Measurements from ENCODE around the gene ABCC3. TPM values are rescaled to one million over a fixed set of nuclear protein-coding genes. Genes with fewer than 3 reads are reported as not detected.

ABCC3 gene
- total RNA-seq, 3 donors from 2014 or later, result 6.1 to 122 (median 81.0) TPM

DNA sequence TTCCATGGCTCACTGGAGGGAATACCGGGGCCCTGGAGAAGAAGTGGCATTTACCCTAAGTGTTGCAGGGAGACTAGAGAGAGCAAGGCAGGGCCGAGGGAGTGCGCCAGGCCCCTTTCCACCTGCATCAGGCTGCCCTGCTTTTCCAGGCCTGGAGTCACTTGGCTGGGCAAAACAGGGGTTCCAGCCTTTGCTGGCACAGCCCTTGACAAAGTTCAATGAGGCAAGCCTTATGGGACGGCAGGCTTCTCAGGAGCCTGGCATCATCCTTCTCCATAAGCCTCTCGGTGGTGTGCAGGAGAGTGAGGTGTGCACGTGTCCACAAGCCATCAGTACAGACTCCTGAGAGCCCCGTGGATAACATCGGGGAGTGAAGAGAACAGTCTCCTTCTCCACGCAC is 47.1 kb upstream of the ABCC3 start:
- no peak overlapping the region for H3K4me3 ChIP-seq
- no peak overlapping the region for H3K27ac ChIP-seq
- TF ChIP-seq, protein P1, sequence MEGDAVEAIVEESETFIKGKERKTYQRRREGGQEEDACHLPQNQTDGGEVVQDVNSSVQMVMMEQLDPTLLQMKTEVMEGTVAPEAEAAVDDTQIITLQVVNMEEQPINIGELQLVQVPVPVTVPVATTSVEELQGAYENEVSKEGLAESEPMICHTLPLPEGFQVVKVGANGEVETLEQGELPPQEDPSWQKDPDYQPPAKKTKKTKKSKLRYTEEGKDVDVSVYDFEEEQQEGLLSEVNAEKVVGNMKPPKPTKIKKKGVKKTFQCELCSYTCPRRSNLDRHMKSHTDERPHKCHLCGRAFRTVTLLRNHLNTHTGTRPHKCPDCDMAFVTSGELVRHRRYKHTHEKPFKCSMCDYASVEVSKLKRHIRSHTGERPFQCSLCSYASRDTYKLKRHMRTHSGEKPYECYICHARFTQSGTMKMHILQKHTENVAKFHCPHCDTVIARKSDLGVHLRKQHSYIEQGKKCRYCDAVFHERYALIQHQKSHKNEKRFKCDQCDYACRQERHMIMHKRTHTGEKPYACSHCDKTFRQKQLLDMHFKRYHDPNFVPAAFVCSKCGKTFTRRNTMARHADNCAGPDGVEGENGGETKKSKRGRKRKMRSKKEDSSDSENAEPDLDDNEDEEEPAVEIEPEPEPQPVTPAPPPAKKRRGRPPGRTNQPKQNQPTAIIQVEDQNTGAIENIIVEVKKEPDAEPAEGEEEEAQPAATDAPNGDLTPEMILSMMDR (IDR thresholded peaks at IDR 0.05), result no peak
- TF ChIP-seq POLR2AphosphoS5 (IDR thresholded peaks at IDR 0.05) (no peak), POLR2A (IDR thresholded peaks at IDR 0.05) (no peak)
- DNase-seq (ENCODE audit: low spot score in 2 of 2), result no peak
- no peaks in the 10 kb centered on the region for H3K9me3 ChIP-seq
- no peaks in the 10 kb centered on the region for H3K36me3 ChIP-seq
- no peaks in the 10 kb centered on the region for H3K4me1 ChIP-seq
- no peaks in the 10 kb centered on the region for H3K27me3 ChIP-seq
- intact Hi-C loops (cut with DNase I; ENCODE audit: low total_unique reads), result no loop called here

DNA sequence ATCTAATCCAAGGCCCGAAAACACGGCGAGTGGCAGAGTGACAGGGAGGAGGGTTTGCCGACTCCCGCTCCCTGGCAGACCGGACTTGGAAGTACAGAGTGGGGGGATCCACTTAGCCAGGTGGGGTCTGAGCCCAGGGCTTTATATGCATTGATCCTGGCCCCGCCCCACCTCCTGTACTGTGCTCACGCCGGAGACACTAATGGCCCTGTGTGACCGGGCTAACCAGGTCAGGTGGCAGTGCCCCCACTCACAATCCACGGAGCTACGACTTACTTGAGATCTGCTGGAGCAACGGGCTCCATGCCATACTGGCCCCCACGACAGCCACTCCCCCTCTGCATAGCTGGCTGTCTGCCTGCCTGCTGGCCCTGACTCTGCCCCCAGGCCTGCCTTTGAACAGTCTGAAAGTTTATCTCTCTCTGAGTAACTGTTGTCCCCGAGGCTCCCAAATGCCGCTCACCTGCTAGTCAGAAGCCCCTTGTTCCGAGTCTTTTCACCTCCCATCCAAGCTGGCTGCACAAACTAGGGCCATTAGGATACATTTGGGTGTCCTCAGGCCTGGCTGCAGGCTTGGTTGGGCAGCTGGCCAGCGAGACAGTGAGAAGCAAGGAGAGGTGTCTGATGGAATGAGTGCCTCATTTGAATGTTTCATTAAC is 46.2 kb upstream of the ABCC3 start:
- no peak for DNase-seq (ENCODE audit: low spot score in 2 of 2)
- Histone ChIP-seq H3K4me1 (no peaks in the 10 kb centered on the region), H3K36me3 (no peaks in the 10 kb centered on the region), H3K27me3 (no peaks in the 10 kb centered on the region), H3K27ac (peak overlapping the region in 1 of 2 donors; percentile 50), H3K9me3 (no peaks in the 10 kb centered on the region), H3K4me3 (no peak overlapping the region)
- intact Hi-C loops (cut with DNase I; ENCODE audit: low total_unique reads), result no loop called here
- TF ChIP-seq, protein P1 (IDR thresholded peaks at IDR 0.05), result no peak
- no peak for TF ChIP-seq POLR2AphosphoS5 (IDR thresholded peaks at IDR 0.05)
- no peak for TF ChIP-seq POLR2A (IDR thresholded peaks at IDR 0.05)

DNA sequence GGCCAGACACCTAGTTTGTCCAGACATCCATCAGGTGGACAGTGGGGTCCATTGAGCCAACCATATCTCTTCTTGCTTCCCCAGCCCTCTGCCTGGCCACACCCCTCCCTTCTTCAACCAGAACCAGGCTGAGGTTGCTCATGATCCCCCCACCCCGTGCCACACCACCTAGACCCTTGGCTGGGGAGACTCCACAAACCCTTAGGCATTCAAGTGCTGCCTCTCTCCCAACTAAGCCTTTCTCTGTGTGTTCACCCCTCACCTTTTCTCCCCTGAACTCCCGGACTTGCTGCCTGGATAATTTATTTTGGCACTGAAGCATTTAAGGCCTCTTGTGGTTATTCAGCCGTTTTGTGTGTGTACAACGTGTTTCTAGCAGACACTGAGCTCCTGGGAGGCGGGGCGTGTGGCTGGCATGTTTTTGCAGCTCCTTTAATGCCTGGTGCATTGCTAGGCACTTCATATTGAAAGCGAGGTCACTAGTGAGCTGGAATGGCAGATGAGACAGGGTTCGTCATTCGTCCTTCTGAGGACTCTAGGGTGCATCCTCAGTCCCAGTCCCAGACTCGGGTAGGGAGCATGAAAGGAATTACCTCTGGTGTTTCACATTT is 45.5 kb upstream of the ABCC3 start:
- TF ChIP-seq POLR2AphosphoS5 (IDR thresholded peaks at IDR 0.05) (no peak), POLR2A (IDR thresholded peaks at IDR 0.05) (no peak)
- TF ChIP-seq, protein P1 (IDR thresholded peaks at IDR 0.05), result no peak
- no peaks in the 10 kb centered on the region for H3K9me3 ChIP-seq
- H3K4me1 ChIP-seq, result no peaks in the 10 kb centered on the region
- intact Hi-C loops (cut with DNase I; ENCODE audit: low total_unique reads), result no loop called here
- H3K27ac ChIP-seq, result peak overlapping the region in 1 of 2 donors; percentile 50
- no peaks in the 10 kb centered on the region for H3K27me3 ChIP-seq
- no peak for DNase-seq (ENCODE audit: low spot score in 2 of 2)
- H3K36me3 ChIP-seq, result no peaks in the 10 kb centered on the region
- no peak overlapping the region for H3K4me3 ChIP-seq

DNA sequence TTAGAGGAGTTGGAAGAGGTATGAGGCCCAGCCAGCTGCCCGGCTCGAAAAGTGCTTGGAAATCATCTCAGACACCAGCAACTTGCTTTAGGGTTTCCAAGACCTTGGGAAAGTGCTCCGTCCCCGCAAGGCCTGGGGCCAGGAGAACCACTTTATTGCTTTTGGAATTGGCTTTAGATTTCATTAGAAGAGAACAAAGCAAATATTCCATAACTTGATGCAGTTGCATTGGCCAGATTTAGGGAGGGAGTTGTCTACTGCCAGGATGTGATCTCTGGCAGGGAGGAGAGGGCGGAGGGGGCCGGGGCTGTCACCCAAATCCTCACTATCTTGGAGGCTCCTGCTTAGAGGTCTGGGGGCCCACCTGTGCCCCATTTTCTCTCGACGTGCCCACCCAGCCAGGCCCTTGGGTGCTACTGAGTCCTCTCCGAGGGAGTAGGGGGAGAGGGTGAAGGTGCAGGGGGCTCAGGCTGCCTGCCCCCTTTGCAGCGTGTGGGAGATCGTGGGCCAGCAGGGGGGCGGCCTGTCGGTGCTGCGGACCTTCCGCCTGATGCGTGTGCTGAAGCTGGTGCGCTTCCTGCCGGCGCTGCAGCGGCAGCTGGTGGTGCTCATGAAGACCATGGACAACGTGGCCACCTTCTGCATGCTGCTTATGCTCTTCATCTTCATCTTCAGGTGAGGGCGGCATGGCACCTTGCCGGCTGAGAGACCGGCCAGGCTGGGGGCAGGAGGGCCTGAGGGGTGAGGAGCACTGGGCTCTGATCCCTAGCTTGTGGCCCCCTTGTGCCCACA is 43.5 kb upstream of the ABCC3 start:
- intact Hi-C loops (cut with DNase I; ENCODE audit: low total_unique reads), result no loop called here
- H3K27ac ChIP-seq, result no peak overlapping the region
- DNase-seq (ENCODE audit: low spot score in 2 of 2), result no peak
- H3K9me3 ChIP-seq, result no peaks in the 10 kb centered on the region
- no peaks in the 10 kb centered on the region for H3K27me3 ChIP-seq
- TF ChIP-seq POLR2AphosphoS5 (IDR thresholded peaks at IDR 0.05) (no peak), POLR2A (IDR thresholded peaks at IDR 0.05) (no peak)
- TF ChIP-seq, protein P1 (IDR thresholded peaks at IDR 0.05), result no peak
- H3K4me3 ChIP-seq, result no peak overlapping the region
- no peaks in the 10 kb centered on the region for H3K36me3 ChIP-seq
- no peaks in the 10 kb centered on the region for H3K4me1 ChIP-seq

DNA sequence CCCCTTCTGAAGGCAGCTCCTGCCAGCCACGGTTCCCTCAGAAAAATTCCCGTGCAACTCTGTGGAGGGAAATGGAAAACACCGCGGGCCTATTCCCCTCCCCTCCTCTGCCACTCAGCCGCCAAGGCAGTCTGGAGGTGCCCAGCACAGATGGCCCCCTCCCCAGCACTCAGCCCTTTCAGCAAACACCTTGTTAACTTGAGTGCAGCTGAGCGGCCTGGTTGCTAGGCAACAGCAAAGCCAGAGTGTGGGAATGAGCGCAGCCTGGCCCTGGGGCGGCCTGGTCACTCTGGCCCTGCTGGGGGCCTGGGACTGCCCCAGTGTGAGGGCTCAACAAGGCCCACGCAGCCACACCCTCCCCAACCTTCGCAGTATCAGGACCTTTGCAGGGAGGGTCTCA is 41.4 kb upstream of the ABCC3 start:
- Histone ChIP-seq H3K27me3 (no peaks in the 10 kb centered on the region), H3K36me3 (no peaks in the 10 kb centered on the region), H3K4me1 (no peaks in the 10 kb centered on the region), H3K9me3 (no peaks in the 10 kb centered on the region), H3K27ac (no peak overlapping the region), H3K4me3 (no peak overlapping the region)
- no peak for TF ChIP-seq POLR2A (IDR thresholded peaks at IDR 0.05)
- TF ChIP-seq, protein P1 (IDR thresholded peaks at IDR 0.05), result no peak
- TF ChIP-seq POLR2AphosphoS5 (IDR thresholded peaks at IDR 0.05), result no peak
- intact Hi-C loops (cut with DNase I; ENCODE audit: low total_unique reads), result no loop called here
- DNase-seq (ENCODE audit: low spot score in 2 of 2), result peak in 1 of 2 donors; percentile 57

Measured in breast epithelium (tissue), 4 donors.